ENCODE results near the gene SEC22B.
"Not testable (repeated sequence)": the region's sequence is repeated elsewhere in the genome, so short reads cannot be mapped to it uniquely, and the experiment has no call there.

GRCh38 chr1:120217933-120218332 is 41.6 kb upstream of the SEC22B start:
- not testable (repeated sequence) for TF ChIP-seq CTCF (conservative IDR thresholded peaks at IDR 0.05; ENCODE audit: low read length); EZH2phosphoT487 (IDR thresholded peaks at IDR 0.05; ENCODE audit: borderline replicate concordance)

Data from Loucy (cell line).